ENCODE results near the gene PRKD1. TPM values are rescaled to one million over a fixed set of nuclear protein-coding genes. Genes with fewer than 3 reads are reported as not detected.
"Not testable (repeated sequence)": the region's sequence is repeated elsewhere in the genome, so short reads cannot be mapped to it uniquely, and the experiment has no call there.

Gene PRKD1
- total RNA-seq, 1 experiment from 2014 or later, result 0.36 TPM

DNA sequence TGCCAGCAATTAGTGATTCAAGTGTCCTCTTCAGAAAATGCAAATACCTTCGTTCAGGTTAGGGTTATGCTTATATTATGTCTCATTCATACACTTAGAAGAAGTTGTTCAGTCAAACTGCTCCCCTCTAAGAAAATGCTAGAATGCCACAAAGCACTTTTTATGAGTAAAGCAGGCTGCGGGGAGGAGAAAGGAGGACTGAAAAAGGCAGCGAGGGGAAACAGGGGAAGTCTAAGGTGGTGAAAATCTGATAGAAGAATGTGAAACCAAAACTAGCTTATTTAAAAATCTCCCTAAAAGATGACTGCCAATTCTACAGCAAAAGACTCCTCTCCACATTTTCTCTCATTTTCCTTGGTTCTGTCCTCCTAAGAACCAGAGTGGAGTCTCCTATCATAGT lies 70.1 kb downstream of the PRKD1 start:
- Histone ChIP-seq H3K4me1 (no peaks in the 10 kb centered on the region), H3K9me3 (0 out of 2 replicates have a peak, but pooled peaks cover 2% of the 10 kb centered on the region), H3K4me3 (ENCODE audit: low read depth, low read length) (no peak overlapping the region), H3K27me3 (replicated peaks; ENCODE audit: control insufficient read depth, insufficient read depth, low read length) (no peaks in the 10 kb centered on the region), H3K36me3 (ENCODE audit: control insufficient read depth, insufficient read depth, low read length) (no peaks in the 10 kb centered on the region)
- CTCF ChIA-PET, result no interaction called here
- POLR2A ChIA-PET, result no interaction called here
- Mint-ChIP-seq H3K4me3 (ENCODE audit: unreplicated experiment) (no peak overlapping the region), H3K36me3 (ENCODE audit: insufficient read depth, unreplicated experiment) (no peaks in the 10 kb centered on the region), H3K4me1 (ENCODE audit: low read depth, unreplicated experiment) (no peaks in the 10 kb centered on the region), H3K27ac (ENCODE audit: unreplicated experiment) (no peak overlapping the region), H3K9me3 (ENCODE audit: unreplicated experiment) (peaks cover 28% of the 10 kb centered on the region), H3K27me3 (ENCODE audit: insufficient read depth, unreplicated experiment) (no peaks in the 10 kb centered on the region)
- DNase-seq, result no peak
- TF ChIP-seq, protein P1, sequence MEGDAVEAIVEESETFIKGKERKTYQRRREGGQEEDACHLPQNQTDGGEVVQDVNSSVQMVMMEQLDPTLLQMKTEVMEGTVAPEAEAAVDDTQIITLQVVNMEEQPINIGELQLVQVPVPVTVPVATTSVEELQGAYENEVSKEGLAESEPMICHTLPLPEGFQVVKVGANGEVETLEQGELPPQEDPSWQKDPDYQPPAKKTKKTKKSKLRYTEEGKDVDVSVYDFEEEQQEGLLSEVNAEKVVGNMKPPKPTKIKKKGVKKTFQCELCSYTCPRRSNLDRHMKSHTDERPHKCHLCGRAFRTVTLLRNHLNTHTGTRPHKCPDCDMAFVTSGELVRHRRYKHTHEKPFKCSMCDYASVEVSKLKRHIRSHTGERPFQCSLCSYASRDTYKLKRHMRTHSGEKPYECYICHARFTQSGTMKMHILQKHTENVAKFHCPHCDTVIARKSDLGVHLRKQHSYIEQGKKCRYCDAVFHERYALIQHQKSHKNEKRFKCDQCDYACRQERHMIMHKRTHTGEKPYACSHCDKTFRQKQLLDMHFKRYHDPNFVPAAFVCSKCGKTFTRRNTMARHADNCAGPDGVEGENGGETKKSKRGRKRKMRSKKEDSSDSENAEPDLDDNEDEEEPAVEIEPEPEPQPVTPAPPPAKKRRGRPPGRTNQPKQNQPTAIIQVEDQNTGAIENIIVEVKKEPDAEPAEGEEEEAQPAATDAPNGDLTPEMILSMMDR (IDR thresholded peaks at IDR 0.05; ENCODE audit: insufficient read depth in 1 of 2, low read depth in 1 of 2, low read length in 1 of 2, severe bottlenecking in 1 of 2, unreplicated experiment in 1 of 2), result no peak
- no TSS peak for BruUV-seq (replicated peaks)
- intact Hi-C loops (cut with micrococcal nuclease; ENCODE audit: unreplicated experiment), result no loop called here

DNA sequence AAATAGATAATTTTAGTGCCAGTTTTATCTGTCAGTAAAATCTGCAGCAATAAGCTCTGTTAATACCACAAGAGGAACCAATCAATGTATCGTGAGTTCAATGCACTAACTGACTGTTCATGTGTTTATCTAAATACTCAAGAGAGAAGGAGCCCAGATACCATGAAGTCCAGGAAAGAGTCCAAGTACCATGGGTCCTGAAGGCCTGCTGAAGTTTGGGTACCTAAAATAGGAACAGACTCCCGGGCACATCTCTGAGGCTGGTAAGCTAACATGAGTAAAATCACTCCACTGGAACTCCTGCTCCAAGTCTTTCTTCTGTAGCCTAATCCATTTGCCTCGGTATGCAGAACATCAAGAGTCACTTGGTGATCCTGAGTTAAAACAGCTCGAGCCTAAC lies 71.1 kb downstream of the PRKD1 start:
- H3K4me1 ChIP-seq, result no peaks in the 10 kb centered on the region
- CTCF ChIA-PET, result no interaction called here
- H3K9me3 Mint-ChIP-seq (ENCODE audit: unreplicated experiment), result peaks cover 36% of the 10 kb centered on the region
- H3K4me3 ChIP-seq (ENCODE audit: low read depth, low read length), result no peak overlapping the region
- POLR2A ChIA-PET, result no interaction called here
- TF ChIP-seq, protein P1 (IDR thresholded peaks at IDR 0.05; ENCODE audit: insufficient read depth in 1 of 2, low read depth in 1 of 2, low read length in 1 of 2, severe bottlenecking in 1 of 2, unreplicated experiment in 1 of 2), result no peak
- H3K27ac Mint-ChIP-seq (ENCODE audit: unreplicated experiment), result no peak overlapping the region
- no peaks in the 10 kb centered on the region for H3K27me3 Mint-ChIP-seq (ENCODE audit: insufficient read depth, unreplicated experiment)
- intact Hi-C loops (cut with micrococcal nuclease; ENCODE audit: unreplicated experiment), result no loop called here
- H3K4me1 Mint-ChIP-seq (ENCODE audit: low read depth, unreplicated experiment), result no peaks in the 10 kb centered on the region
- BruUV-seq (replicated peaks), result no TSS peak
- H3K9me3 ChIP-seq, result 0 out of 2 replicates have a peak, but pooled peaks cover 2% of the 10 kb centered on the region
- H3K4me3 Mint-ChIP-seq (ENCODE audit: unreplicated experiment), result no peak overlapping the region
- no peaks in the 10 kb centered on the region for H3K27me3 ChIP-seq (replicated peaks; ENCODE audit: control insufficient read depth, insufficient read depth, low read length)
- no peak for DNase-seq
- H3K36me3 ChIP-seq (ENCODE audit: control insufficient read depth, insufficient read depth, low read length), result no peaks in the 10 kb centered on the region
- H3K36me3 Mint-ChIP-seq (ENCODE audit: insufficient read depth, unreplicated experiment), result no peaks in the 10 kb centered on the region

- H3K4me1 Mint-ChIP-seq (ENCODE audit: low read depth, unreplicated experiment); H3K36me3 ChIP-seq (ENCODE audit: control insufficient read depth, insufficient read depth, low read length); BruUV-seq (replicated peaks); H3K27ac Mint-ChIP-seq (ENCODE audit: unreplicated experiment); H3K4me3 ChIP-seq (ENCODE audit: low read depth, low read length); DNase-seq; POLR2A ChIA-PET; H3K9me3 ChIP-seq; intact Hi-C loops (cut with micrococcal nuclease; ENCODE audit: unreplicated experiment); H3K4me1 ChIP-seq; H3K4me3 Mint-ChIP-seq (ENCODE audit: unreplicated experiment); H3K27me3 ChIP-seq (replicated peaks; ENCODE audit: control insufficient read depth, insufficient read depth, low read length); CTCF ChIA-PET; H3K36me3 Mint-ChIP-seq (ENCODE audit: insufficient read depth, unreplicated experiment); H3K27me3 Mint-ChIP-seq (ENCODE audit: insufficient read depth, unreplicated experiment): not testable (repeated sequence)
- peaks cover 45% of the 10 kb centered on the region for H3K9me3 Mint-ChIP-seq (ENCODE audit: unreplicated experiment)
Measured at GRCh38 chr14:29853691-29854090, 74.0 kb downstream of the PRKD1 start.

GRCh38 chr14:29853272-29853671 lies 74.4 kb downstream of the PRKD1 start:
- POLR2A ChIA-PET, result no interaction called here
- Histone ChIP-seq H3K27me3 (replicated peaks; ENCODE audit: control insufficient read depth, insufficient read depth, low read length) (no peaks in the 10 kb centered on the region), H3K4me1 (no peaks in the 10 kb centered on the region), H3K36me3 (ENCODE audit: control insufficient read depth, insufficient read depth, low read length) (no peaks in the 10 kb centered on the region), H3K4me3 (ENCODE audit: low read depth, low read length) (no peak overlapping the region), H3K9me3 (0 out of 2 replicates have a peak, but pooled peaks cover 2% of the 10 kb centered on the region)
- H3K4me1 Mint-ChIP-seq (ENCODE audit: low read depth, unreplicated experiment), result no peaks in the 10 kb centered on the region
- no peak overlapping the region for H3K27ac Mint-ChIP-seq (ENCODE audit: unreplicated experiment)
- DNase-seq, result no peak
- peaks cover 45% of the 10 kb centered on the region for H3K9me3 Mint-ChIP-seq (ENCODE audit: unreplicated experiment)
- intact Hi-C loops (cut with micrococcal nuclease; ENCODE audit: unreplicated experiment), result no loop called here
- no peaks in the 10 kb centered on the region for H3K36me3 Mint-ChIP-seq (ENCODE audit: insufficient read depth, unreplicated experiment)
- CTCF ChIA-PET, result no interaction called here
- BruUV-seq (replicated peaks), result no TSS peak
- H3K27me3 Mint-ChIP-seq (ENCODE audit: insufficient read depth, unreplicated experiment), result no peaks in the 10 kb centered on the region
- TF ChIP-seq, protein P1 (IDR thresholded peaks at IDR 0.05; ENCODE audit: insufficient read depth in 1 of 2, low read depth in 1 of 2, low read length in 1 of 2, severe bottlenecking in 1 of 2, unreplicated experiment in 1 of 2), result no peak
- no peak overlapping the region for H3K4me3 Mint-ChIP-seq (ENCODE audit: unreplicated experiment)
